HepG2 (cell line): ENCODE measurements around the gene GAL3ST2. TPM values are rescaled to one million over a fixed set of nuclear protein-coding genes. Genes with fewer than 3 reads are reported as not detected.

ENCODE experiments used
- BORCS8-MEF2B ChIP-seq: sonication (generic); formaldehyde crosslinking; IDR thresholded peaks from 2 replicates; pipeline ENCODE4 v1.8.0; 2022; ENCODE audit warnings: mild to moderate bottlenecking, missing genetic modification reagents
- JUND ChIP-seq: sonication (generic); formaldehyde crosslinking; IDR thresholded peaks from 2 replicates; pipeline ENCODE4 v1.8.0; 2022; ENCODE audit warnings: mild to moderate bottlenecking, missing genetic modification reagents
- KMT2B ChIP-seq: IDR thresholded peaks from 2 replicates; pipeline ENCODE4 v1.6.1; 2016; ENCODE audit warnings: missing genetic modification reagents, missing compliant biosample characterization
- MAFG ChIP-seq: sonication (generic); formaldehyde crosslinking; IDR thresholded peaks from 2 replicates; pipeline ENCODE4 v1.5.1; 2020; ENCODE audit warnings: mild to moderate bottlenecking, missing genetic modification reagents
- NR2F1 ChIP-seq, 2 experiments: fragments of 450-650 bp in 1 of 2; formaldehyde crosslinking in 1 of 2; IDR thresholded peaks; 2 replicates each; pipeline versions ENCODE4 v1.5.0 to v1.6.1; 2016 to 2020; ENCODE audit warnings: mild to moderate bottlenecking in 1 of 2, missing compliant biosample characterization in 1 of 2, missing genetic modification reagents in 1 of 2, moderate library complexity in 1 of 2
- REPIN1 ChIP-seq: sonication (generic); formaldehyde crosslinking; IDR thresholded peaks from 2 replicates; pipeline ENCODE4 v1.8.0; 2022; ENCODE audit warnings: missing genetic modification reagents, low read depth, mild to moderate bottlenecking, borderline replicate concordance
- SMARCC2 ChIP-seq: fragments of 450-650 bp; IDR thresholded peaks from 2 replicates; pipeline ENCODE4 v1.6.1; 2017; ENCODE audit warnings: antibody characterized with exemption, mild to moderate bottlenecking
- SP1 ChIP-seq, 2 experiments: fragments of 450-650 bp in 1 of 2; sonication (generic) in 1 of 2; formaldehyde crosslinking in 1 of 2; IDR thresholded peaks; 2 replicates each; pipeline versions ENCODE4 v1.4.0 to v1.6.1; 2016 to 2020; ENCODE audit warnings: missing genetic modification reagents in 1 of 2
- XRCC5 ChIP-seq: fragments of 200-400 bp; formaldehyde crosslinking; optimal IDR thresholded peaks from 2 replicates; pipeline ENCODE3; 2017; ENCODE audit warnings: mild to moderate bottlenecking, low read length
- ZBTB42 ChIP-seq: sonication (generic); formaldehyde crosslinking; IDR thresholded peaks from 2 replicates; pipeline ENCODE4 v1.5.0; 2020; ENCODE audit warnings: mild to moderate bottlenecking, missing genetic modification reagents
- ZNF253 ChIP-seq: sonication (generic); formaldehyde crosslinking; IDR thresholded peaks from 2 replicates; pipeline ENCODE4 v1.8.0; 2022; ENCODE audit warnings: mild to moderate bottlenecking, missing genetic modification reagents, borderline replicate concordance
- ZNF264 ChIP-seq: sonication (generic); formaldehyde crosslinking; IDR thresholded peaks from 2 replicates; pipeline ENCODE4 v1.4.0; 2020; ENCODE audit warnings: missing genetic modification reagents
- ZNF547 ChIP-seq: sonication (generic); formaldehyde crosslinking; IDR thresholded peaks from 2 replicates; pipeline ENCODE4 v1.5.1; 2020; ENCODE audit warnings: mild to moderate bottlenecking, missing genetic modification reagents
- ZNF607 ChIP-seq: sonication (generic); formaldehyde crosslinking; IDR thresholded peaks from 2 replicates; pipeline ENCODE4 v1.5.1; 2020; ENCODE audit warnings: missing genetic modification reagents, mild to moderate bottlenecking, borderline replicate concordance
- polyA plus RNA-seq, 8 experiments: library from polyadenylated mRNA; depleted of rRNA in 3 of 8; stranded (reverse) in 7 of 8; unstranded in 1 of 8; fragments of >200 nt; fragmentation: Illumina TruSeq in 4 of 8; extraction: Trizol in 4 of 8; gene quantifications; 2 replicates each; pipeline versions ENCODE4 v1.2.1 to v1.2.3, GENCODE V29; 2011 to 2016; ENCODE audit warnings: low read depth in 4 of 8, missing spikeins in 1 of 8, mixed read lengths in 1 of 8; ENCODE audit not compliant: insufficient read depth in 1 of 8
- total RNA-seq, 5 experiments: library from RNA; depleted of rRNA; stranded (reverse); fragments of >200 nt; fragmentation: Illumina TruSeq; extraction: Trizol; gene quantifications; 2 replicates each; pipeline ENCODE4 v1.2.3, GENCODE V29; 2016; ENCODE audit warnings: low read depth in 1 of 5
- TF ChIP-seq, protein P1 (sequence below): IDR thresholded peaks from 2 replicates; pipeline ENCODE4 v1.6.1; 2018; ENCODE audit warnings: missing genetic modification reagents
- TF ChIP-seq, protein P2 (sequence below): sonication (generic); formaldehyde crosslinking; IDR thresholded peaks from 2 replicates; pipeline ENCODE4 v1.5.1; 2020; ENCODE audit warnings: missing genetic modification reagents, mild to moderate bottlenecking, borderline replicate concordance
- TF ChIP-seq, protein P3 (sequence below): sonication (generic); formaldehyde crosslinking; IDR thresholded peaks from 2 replicates; pipeline ENCODE4 v1.5.0; 2020; ENCODE audit warnings: mild to moderate bottlenecking, missing genetic modification reagents
- TF ChIP-seq, protein P4 (sequence below): sonication (generic); formaldehyde crosslinking; IDR thresholded peaks from 2 replicates; pipeline ENCODE4 v1.5.1; 2020; ENCODE audit warnings: mild to moderate bottlenecking, missing genetic modification reagents, moderate library complexity
- TF ChIP-seq, protein P5 (sequence below): sonication (generic); formaldehyde crosslinking; IDR thresholded peaks from 2 replicates; pipeline ENCODE4 v1.5.0; 2020; ENCODE audit warnings: mild to moderate bottlenecking, missing genetic modification reagents
- TF ChIP-seq, protein P6 (sequence below): sonication (generic); formaldehyde crosslinking; IDR thresholded peaks from 2 replicates; pipeline ENCODE4 v1.4.0; 2020; ENCODE audit warnings: mild to moderate bottlenecking, missing genetic modification reagents

The GAL3ST2 gene
- total and polyA plus RNA-seq, 2 of the 13 experiments (the other 11 are each of a cell fraction or from before 2014, with no cell fraction given) = 0.17 to 0.20 TPM

DNA sequence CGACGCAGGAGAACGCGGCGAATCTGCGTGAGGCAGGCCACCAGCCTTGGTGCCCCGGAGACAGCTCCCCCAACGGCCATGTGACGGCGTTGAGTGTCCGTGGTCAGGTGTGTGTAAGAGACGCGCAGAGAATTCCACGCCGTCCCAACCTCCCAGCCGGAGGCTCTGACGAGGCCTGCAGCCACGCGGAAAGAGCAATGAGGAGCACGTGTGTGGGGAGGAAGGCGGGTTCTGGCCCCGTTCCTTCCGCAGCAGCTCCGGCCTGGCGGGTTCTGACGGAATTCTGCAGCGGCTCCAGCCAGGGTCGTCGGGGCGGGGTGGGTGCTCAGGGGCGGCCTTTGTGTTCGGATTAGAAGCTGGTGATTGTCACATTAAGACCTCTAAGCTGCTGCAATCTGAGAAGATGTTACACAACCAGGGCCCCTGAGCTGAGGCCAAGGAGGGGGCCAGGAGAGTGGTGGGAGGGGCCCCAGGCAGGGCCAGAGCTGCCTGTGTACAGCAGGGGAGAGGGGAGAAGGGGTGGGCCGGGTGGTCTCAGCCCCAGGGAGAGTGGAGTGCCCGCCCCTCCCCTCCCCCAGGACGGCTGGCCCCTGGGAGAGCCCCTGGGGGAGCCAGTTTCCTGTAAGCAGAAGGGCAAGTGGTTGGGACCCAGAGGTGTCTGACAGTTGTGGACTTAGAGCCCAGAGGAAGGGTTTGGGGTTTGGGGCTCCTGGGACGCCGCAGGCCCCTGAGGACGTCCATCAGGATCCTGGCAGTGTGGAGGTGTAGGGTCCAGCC is 5.1 kb upstream of the GAL3ST2 start (continued):
- TF ChIP-seq, protein P1, sequence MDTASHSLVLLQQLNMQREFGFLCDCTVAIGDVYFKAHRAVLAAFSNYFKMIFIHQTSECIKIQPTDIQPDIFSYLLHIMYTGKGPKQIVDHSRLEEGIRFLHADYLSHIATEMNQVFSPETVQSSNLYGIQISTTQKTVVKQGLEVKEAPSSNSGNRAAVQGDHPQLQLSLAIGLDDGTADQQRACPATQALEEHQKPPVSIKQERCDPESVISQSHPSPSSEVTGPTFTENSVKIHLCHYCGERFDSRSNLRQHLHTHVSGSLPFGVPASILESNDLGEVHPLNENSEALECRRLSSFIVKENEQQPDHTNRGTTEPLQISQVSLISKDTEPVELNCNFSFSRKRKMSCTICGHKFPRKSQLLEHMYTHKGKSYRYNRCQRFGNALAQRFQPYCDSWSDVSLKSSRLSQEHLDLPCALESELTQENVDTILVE (CRISPR knock-in tag) = peak; percentile 17; the same call in 1 of the 2 replicates
- TF ChIP-seq ZNF264 (CRISPR knock-in tag) (no peak; the same call in 1 of the 2 replicates), JUND (CRISPR knock-in tag) (no peak), REPIN1 (CRISPR knock-in tag) (peak; percentile 85), NR2F1 (CRISPR knock-in tag; IDR thresholded peaks at IDR 0.05) (0 out of 4 replicates have a peak, but pooled peaks have one; percentile 7 to 33), SMARCC2 (no peak), SP1 (IDR thresholded peaks at IDR 0.05) (no peak), SP1 (CRISPR knock-in tag; IDR thresholded peaks at IDR 0.05) (peak; percentile 38; the same call in 1 of the 2 replicates), XRCC5 (peak; percentile 48), KMT2B (CRISPR knock-in tag) (peak; percentile 74), ZNF547 (peak; percentile 92; the same call in 1 of the 2 replicates), ZBTB42 (CRISPR knock-in tag) (no peak), BORCS8-MEF2B (CRISPR knock-in tag) (peak; percentile 97), ZNF253 (CRISPR knock-in tag) (peak; percentile 90; the same call in 1 of the 2 replicates), ZNF607 (CRISPR knock-in tag) (peak; percentile 90; the same call in 1 of the 2 replicates), MAFG (CRISPR knock-in tag) (no peak)
- TF ChIP-seq, protein P2, sequence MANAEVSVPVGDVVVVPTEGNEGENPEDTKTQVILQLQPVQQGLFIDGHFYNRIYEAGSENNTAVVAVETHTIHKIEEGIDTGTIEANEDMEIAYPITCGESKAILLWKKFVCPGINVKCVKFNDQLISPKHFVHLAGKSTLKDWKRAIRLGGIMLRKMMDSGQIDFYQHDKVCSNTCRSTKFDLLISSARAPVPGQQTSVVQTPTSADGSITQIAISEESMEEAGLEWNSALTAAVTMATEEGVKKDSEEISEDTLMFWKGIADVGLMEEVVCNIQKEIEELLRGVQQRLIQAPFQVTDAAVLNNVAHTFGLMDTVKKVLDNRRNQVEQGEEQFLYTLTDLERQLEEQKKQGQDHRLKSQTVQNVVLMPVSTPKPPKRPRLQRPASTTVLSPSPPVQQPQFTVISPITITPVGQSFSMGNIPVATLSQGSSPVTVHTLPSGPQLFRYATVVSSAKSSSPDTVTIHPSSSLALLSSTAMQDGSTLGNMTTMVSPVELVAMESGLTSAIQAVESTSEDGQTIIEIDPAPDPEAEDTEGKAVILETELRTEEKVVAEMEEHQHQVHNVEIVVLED (CRISPR knock-in tag) = peak; percentile 54; the same call in 1 of the 2 replicates
- TF ChIP-seq, protein P3, sequence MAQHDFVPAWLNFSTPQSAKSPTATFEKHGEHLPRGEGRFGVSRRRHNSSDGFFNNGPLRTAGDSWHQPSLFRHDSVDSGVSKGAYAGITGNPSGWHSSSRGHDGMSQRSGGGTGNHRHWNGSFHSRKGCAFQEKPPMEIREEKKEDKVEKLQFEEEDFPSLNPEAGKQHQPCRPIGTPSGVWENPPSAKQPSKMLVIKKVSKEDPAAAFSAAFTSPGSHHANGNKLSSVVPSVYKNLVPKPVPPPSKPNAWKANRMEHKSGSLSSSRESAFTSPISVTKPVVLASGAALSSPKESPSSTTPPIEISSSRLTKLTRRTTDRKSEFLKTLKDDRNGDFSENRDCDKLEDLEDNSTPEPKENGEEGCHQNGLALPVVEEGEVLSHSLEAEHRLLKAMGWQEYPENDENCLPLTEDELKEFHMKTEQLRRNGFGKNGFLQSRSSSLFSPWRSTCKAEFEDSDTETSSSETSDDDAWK (CRISPR knock-in tag) = no peak
- TF ChIP-seq, protein P4, sequence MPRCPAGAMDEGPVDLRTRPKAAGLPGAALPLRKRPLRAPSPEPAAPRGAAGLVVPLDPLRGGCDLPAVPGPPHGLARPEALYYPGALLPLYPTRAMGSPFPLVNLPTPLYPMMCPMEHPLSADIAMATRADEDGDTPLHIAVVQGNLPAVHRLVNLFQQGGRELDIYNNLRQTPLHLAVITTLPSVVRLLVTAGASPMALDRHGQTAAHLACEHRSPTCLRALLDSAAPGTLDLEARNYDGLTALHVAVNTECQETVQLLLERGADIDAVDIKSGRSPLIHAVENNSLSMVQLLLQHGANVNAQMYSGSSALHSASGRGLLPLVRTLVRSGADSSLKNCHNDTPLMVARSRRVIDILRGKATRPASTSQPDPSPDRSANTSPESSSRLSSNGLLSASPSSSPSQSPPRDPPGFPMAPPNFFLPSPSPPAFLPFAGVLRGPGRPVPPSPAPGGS (CRISPR knock-in tag) = peak; percentile 80; the same call in 1 of the 2 replicates
- TF ChIP-seq, protein P5, sequence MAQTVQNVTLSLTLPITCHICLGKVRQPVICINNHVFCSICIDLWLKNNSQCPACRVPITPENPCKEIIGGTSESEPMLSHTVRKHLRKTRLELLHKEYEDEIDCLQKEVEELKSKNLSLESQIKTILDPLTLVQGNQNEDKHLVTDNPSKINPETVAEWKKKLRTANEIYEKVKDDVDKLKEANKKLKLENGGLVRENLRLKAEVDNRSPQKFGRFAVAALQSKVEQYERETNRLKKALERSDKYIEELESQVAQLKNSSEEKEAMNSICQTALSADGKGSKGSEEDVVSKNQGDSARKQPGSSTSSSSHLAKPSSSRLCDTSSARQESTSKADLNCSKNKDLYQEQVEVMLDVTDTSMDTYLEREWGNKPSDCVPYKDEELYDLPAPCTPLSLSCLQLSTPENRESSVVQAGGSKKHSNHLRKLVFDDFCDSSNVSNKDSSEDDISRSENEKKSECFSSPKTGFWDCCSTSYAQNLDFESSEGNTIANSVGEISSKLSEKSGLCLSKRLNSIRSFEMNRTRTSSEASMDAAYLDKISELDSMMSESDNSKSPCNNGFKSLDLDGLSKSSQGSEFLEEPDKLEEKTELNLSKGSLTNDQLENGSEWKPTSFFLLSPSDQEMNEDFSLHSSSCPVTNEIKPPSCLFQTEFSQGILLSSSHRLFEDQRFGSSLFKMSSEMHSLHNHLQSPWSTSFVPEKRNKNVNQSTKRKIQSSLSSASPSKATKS (CRISPR knock-in tag) = no peak
- TF ChIP-seq, protein P6, sequence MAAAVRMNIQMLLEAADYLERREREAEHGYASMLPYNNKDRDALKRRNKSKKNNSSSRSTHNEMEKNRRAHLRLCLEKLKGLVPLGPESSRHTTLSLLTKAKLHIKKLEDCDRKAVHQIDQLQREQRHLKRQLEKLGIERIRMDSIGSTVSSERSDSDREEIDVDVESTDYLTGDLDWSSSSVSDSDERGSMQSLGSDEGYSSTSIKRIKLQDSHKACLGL = peak; percentile 91; the same call in 1 of the 2 replicates
